Astrocyte (in vitro differentiated cells and primary cell): Measurements from ENCODE around the gene GGA3. TPM values are rescaled to one million over a fixed set of nuclear protein-coding genes. Genes with fewer than 3 reads are reported as not detected.

ENCODE experiments used
- DNase-seq: peaks from one replicate; pipeline ENCODE4 v3.0.0-alpha.2; 2010; ENCODE audit warnings: low read depth
- FAIRE-seq: peaks from 2 replicates; lab custom pipeline; 2011; peaks lifted over from hg19 to GRCh38; lab: Jason Lieb, UNC
- H2AFZ ChIP-seq: 2 replicates; pipeline ENCODE4 v1.6.0; 2012; ENCODE audit warnings: low read depth, low read length, inconsistent platforms
- H3K27ac ChIP-seq: 2 replicates; pipeline ENCODE4 v1.5.1; 2011; ENCODE audit warnings: low read depth, low read length, inconsistent platforms
- H3K27me3 ChIP-seq: 2 replicates; pipeline ENCODE4 v1.6.0; 2011; ENCODE audit warnings: low read length, inconsistent platforms; ENCODE audit not compliant: insufficient read depth
- H3K36me3 ChIP-seq: 2 replicates; pipeline ENCODE4 v1.5.1; 2011; ENCODE audit warnings: low read length, inconsistent platforms; ENCODE audit not compliant: insufficient read depth
- H3K4me1 ChIP-seq: 2 replicates; pipeline ENCODE4 v1.5.1; 2011; ENCODE audit warnings: low read length, inconsistent platforms; ENCODE audit not compliant: insufficient read depth
- H3K4me2 ChIP-seq: 2 replicates; pipeline ENCODE4 v1.6.0; 2012; ENCODE audit warnings: low read length, inconsistent platforms
- H3K4me3 ChIP-seq: 2 replicates; pipeline ENCODE4 v1.5.1; 2011; ENCODE audit warnings: low read depth, mild to moderate bottlenecking, low read length, inconsistent platforms; ENCODE audit not compliant: insufficient read depth
- H3K79me2 ChIP-seq: 2 replicates; pipeline ENCODE4 v1.6.0; 2012; ENCODE audit warnings: mild to moderate bottlenecking, low read length, inconsistent platforms; ENCODE audit not compliant: insufficient read depth
- H3K9ac ChIP-seq: 2 replicates; pipeline ENCODE4 v1.6.0; 2012; ENCODE audit warnings: mild to moderate bottlenecking, low read length, inconsistent platforms
- H3K9me3 ChIP-seq: 2 replicates; pipeline ENCODE4 v1.5.1; 2012; ENCODE audit warnings: low read depth, mild to moderate bottlenecking, low read length, inconsistent platforms; ENCODE audit not compliant: insufficient read depth
- H4K20me1 ChIP-seq: 2 replicates; pipeline ENCODE4 v1.6.0; 2012; ENCODE audit warnings: low read length, inconsistent platforms; ENCODE audit not compliant: insufficient read depth
- H3K27ac Mint-ChIP-seq: one replicate; pipeline ENCODE4 v1.8.0; 2021; ENCODE audit warnings: mild to moderate bottlenecking, mixed read lengths; ENCODE audit not compliant: unreplicated experiment
- H3K27me3 Mint-ChIP-seq: one replicate; pipeline ENCODE4 v1.8.0; 2021; ENCODE audit warnings: low read depth, mixed read lengths; ENCODE audit not compliant: unreplicated experiment
- H3K36me3 Mint-ChIP-seq: one replicate; pipeline ENCODE4 v1.8.0; 2021; ENCODE audit warnings: low read depth, mixed read lengths; ENCODE audit not compliant: unreplicated experiment
- H3K4me1 Mint-ChIP-seq: one replicate; pipeline ENCODE4 v1.8.0; 2021; ENCODE audit warnings: low read depth, mixed read lengths; ENCODE audit not compliant: unreplicated experiment
- H3K4me3 Mint-ChIP-seq: one replicate; pipeline ENCODE4 v1.8.0; 2021; ENCODE audit warnings: mild to moderate bottlenecking, moderate library complexity, mixed read lengths; ENCODE audit not compliant: unreplicated experiment
- H3K9me3 Mint-ChIP-seq: one replicate; pipeline ENCODE4 v1.8.0; 2021; ENCODE audit warnings: mild to moderate bottlenecking, mixed read lengths; ENCODE audit not compliant: unreplicated experiment
- CTCF ChIP-seq: IDR thresholded peaks from 2 replicates; pipeline ENCODE4 v1.5.1; 2011; ENCODE audit warnings: low read depth, mild to moderate bottlenecking, inconsistent platforms, low read length, moderate library complexity; ENCODE audit not compliant: insufficient read depth
- EZH2 ChIP-seq: IDR thresholded peaks from 2 replicates; pipeline ENCODE4 v1.6.1; 2012; ENCODE audit warnings: mild to moderate bottlenecking, low read length, inconsistent platforms; ENCODE audit not compliant: insufficient read depth
- total RNA-seq: library from RNA; stranded (reverse); gene quantifications from 2 replicates; pipeline ENCODE4 v1.2.1, GENCODE V29; 2021

Gene GGA3
- total RNA-seq, 1 donor from 2014 or later: 25.3 TPM

GRCh38 chr17:75241143-75241430 lies 20.3 kb downstream of the GGA3 start:
- Mint-ChIP-seq H3K4me3 (no peak overlapping the region), H3K27ac (no peak overlapping the region), H3K9me3 (no peaks in the 10 kb centered on the region), H3K4me1 (peaks cover 4% of the 10 kb centered on the region), H3K36me3 (peaks cover 27% of the 10 kb centered on the region), H3K27me3 (no peaks in the 10 kb centered on the region)
- H4K20me1 ChIP-seq: peaks cover 48% of the 10 kb centered on the region
- no peak overlapping the region for H2AFZ ChIP-seq
- no peak overlapping the region for H3K4me2 ChIP-seq
- DNase-seq: no peak
- H3K79me2 ChIP-seq: no peaks in the 10 kb centered on the region
- no peaks in the 10 kb centered on the region for H3K4me1 ChIP-seq
- no peak for TF ChIP-seq CTCF
- TF ChIP-seq EZH2: no peak
- no peaks in the 10 kb centered on the region for H3K27me3 ChIP-seq
- no peak overlapping the region for H3K9ac ChIP-seq
- FAIRE-seq: no peak
- no peak overlapping the region for H3K27ac ChIP-seq
- H3K36me3 ChIP-seq: peaks cover 45% of the 10 kb centered on the region
- no peaks in the 10 kb centered on the region for H3K9me3 ChIP-seq
- H3K4me3 ChIP-seq: no peak overlapping the region

DNA sequence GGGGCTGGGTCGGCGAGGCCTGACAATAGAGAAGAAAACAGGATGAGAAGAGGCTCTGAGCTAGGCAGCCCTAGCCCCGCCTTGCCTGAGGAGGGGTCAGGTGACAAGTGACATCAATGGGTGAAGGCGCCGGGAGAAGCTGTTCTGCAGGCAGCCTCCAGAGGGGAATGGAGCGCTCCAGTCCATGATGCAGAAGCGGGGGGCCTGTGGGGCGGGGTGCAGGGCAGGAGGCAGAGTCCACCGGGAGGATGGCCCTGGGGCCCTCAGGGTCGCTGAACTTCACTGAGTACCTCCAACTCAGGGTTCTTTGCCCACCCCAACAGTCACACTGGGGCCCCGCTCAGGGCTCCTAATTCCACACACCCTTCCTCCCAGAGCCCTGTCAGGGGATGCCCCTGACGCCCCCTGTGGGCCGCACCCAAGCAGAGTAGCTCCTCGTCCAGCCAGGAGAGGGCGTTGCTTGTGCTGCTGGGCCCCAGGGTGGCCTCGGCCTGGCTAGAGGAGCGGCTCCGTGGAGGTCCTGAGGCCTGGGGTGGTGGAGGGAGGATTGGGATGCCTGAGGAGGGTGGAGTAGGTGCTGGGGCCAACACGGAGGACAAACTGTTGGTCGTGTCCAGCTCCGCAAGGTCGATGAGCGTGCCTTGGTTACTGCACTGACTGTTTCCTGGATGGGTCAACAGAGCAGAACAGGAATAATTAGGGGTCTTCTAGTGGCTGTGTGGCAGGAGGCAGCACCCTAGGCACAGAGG lies 20.8 kb downstream of the GGA3 start:
- Mint-ChIP-seq H3K4me3 (no peak overlapping the region), H3K36me3 (peaks cover 25% of the 10 kb centered on the region), H3K4me1 (peaks cover 4% of the 10 kb centered on the region), H3K27me3 (no peaks in the 10 kb centered on the region), H3K9me3 (no peaks in the 10 kb centered on the region), H3K27ac (no peak overlapping the region)
- Histone ChIP-seq H2AFZ (no peak overlapping the region), H3K9me3 (no peaks in the 10 kb centered on the region), H3K4me2 (no peak overlapping the region), H3K4me3 (no peak overlapping the region), H3K27ac (no peak overlapping the region), H3K27me3 (no peaks in the 10 kb centered on the region), H4K20me1 (peaks cover 42% of the 10 kb centered on the region), H3K36me3 (peaks cover 40% of the 10 kb centered on the region), H3K79me2 (no peaks in the 10 kb centered on the region), H3K9ac (no peak overlapping the region), H3K4me1 (no peaks in the 10 kb centered on the region)
- FAIRE-seq: no peak
- DNase-seq: no peak
- TF ChIP-seq CTCF (peak; percentile 49), EZH2 (no peak)

DNA sequence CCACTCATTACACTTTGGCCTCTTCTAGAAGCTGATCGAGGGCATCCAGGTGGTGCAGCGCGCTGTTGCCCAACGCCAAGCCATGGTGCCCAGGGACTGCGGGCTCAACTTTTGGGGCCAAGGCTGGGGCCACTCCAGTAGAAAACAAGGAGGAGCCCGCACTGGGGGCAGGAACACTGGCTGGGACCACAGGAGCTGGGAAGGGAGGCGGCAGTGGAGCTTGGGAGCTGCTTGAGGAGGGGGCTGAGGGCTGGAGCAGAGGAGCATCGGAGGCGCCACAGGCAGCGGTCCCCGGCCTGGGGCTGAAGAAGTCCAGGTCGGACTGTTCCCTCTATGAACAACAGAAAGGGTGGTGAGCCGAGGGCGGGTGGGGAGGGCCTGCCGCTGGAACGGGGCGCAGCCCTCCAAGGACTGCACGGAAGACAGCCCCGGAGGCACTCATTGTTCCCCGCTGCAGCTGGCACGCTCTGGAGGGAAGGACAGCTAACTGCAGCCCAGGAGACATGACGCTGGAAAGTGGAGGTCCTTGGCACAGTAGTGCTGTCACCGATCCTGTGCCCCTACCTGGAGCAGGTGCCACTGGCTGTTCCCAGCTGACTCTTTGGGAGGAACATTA lies 21.5 kb downstream of the GGA3 start:
- peaks cover 23% of the 10 kb centered on the region for H3K36me3 Mint-ChIP-seq

More for the DNA sequence above, 21.5 kb downstream of the GGA3 start:
- Mint-ChIP-seq H3K4me3 (no peak overlapping the region), H3K4me1 (peaks cover 4% of the 10 kb centered on the region), H3K9me3 (no peaks in the 10 kb centered on the region), H3K27me3 (no peaks in the 10 kb centered on the region), H3K27ac (no peak overlapping the region)
- no peak overlapping the region for H3K9ac ChIP-seq
- no peak overlapping the region for H3K4me3 ChIP-seq
- no peaks in the 10 kb centered on the region for H3K4me1 ChIP-seq
- FAIRE-seq (no peak), DNase-seq (no peak)
- H3K27me3 ChIP-seq: no peaks in the 10 kb centered on the region
- H3K27ac ChIP-seq: no peak overlapping the region
- H3K4me2 ChIP-seq: no peak overlapping the region
- no peak overlapping the region for H2AFZ ChIP-seq
- TF ChIP-seq EZH2 (no peak), CTCF (no peak)
- no peaks in the 10 kb centered on the region for H3K9me3 ChIP-seq
- H3K36me3 ChIP-seq: peaks cover 41% of the 10 kb centered on the region
- H3K79me2 ChIP-seq: no peaks in the 10 kb centered on the region
- peaks cover 39% of the 10 kb centered on the region for H4K20me1 ChIP-seq
